ENCODE results near the gene SRSF7. TPM values are rescaled to one million over a fixed set of nuclear protein-coding genes. Genes with fewer than 3 reads are reported as not detected.
"Not testable (repeated sequence)": the region's sequence is repeated elsewhere in the genome, so short reads cannot be mapped to it uniquely, and the experiment has no call there.

SRSF7 gene
- total RNA-seq, 1 donor from 2014 or later, result 99.7 TPM

DNA sequence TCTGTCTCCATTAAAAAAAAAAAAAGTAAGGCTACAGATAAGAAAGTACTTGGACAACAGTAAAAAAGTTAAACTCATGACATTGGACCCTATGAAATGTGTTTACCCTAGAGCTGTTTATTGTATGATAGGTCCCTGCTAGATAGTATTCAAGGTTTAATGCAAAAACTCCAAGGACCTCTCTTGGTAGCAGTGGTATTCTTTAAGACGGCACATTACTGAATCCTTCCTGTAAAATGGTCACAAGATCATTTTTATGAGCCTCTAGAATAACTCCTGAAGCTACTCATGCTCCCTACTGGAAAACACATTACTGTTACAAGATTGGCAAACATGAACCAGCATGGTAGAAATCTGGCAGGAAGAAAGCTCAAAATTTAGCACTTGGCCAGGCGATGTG is 46.5 kb downstream of the SRSF7 start:
- ATAC-seq (no peak), DNase-seq (no peak)
- intact Hi-C loops (cut with DNase I), result no loop called here
- Histone ChIP-seq H3K27ac (no peak overlapping the region), H3K27me3 (ENCODE audit: low read depth) (no peaks in the 10 kb centered on the region), H3K36me3 (no peaks in the 10 kb centered on the region), H3K4me1 (no peaks in the 10 kb centered on the region), H3K4me3 (no peak overlapping the region), H3K9me3 (no peaks in the 10 kb centered on the region)
- TF ChIP-seq, protein P1, sequence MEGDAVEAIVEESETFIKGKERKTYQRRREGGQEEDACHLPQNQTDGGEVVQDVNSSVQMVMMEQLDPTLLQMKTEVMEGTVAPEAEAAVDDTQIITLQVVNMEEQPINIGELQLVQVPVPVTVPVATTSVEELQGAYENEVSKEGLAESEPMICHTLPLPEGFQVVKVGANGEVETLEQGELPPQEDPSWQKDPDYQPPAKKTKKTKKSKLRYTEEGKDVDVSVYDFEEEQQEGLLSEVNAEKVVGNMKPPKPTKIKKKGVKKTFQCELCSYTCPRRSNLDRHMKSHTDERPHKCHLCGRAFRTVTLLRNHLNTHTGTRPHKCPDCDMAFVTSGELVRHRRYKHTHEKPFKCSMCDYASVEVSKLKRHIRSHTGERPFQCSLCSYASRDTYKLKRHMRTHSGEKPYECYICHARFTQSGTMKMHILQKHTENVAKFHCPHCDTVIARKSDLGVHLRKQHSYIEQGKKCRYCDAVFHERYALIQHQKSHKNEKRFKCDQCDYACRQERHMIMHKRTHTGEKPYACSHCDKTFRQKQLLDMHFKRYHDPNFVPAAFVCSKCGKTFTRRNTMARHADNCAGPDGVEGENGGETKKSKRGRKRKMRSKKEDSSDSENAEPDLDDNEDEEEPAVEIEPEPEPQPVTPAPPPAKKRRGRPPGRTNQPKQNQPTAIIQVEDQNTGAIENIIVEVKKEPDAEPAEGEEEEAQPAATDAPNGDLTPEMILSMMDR (IDR thresholded peaks at IDR 0.05), result no peak

DNA sequence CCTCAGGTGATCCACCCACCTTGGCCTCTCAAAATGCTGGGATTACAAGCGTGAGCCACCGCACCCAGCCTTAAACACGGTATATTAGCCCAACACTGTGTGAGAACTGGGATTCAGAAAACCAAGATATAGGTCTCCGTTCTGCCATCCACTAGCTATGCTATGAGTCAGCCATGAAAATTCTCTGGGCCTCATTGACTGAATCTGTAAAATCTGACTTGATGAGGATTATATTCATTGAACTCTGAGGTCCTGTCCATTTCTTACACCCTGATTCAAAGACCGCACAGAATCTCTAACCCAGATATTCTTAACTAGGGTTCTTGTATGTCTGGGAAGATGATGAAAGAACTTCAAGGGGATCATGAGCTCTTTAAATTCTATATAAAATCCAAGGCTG is 47.8 kb downstream of the SRSF7 start:
- H3K4me1 ChIP-seq; DNase-seq; ATAC-seq; H3K36me3 ChIP-seq; H3K9me3 ChIP-seq; H3K4me3 ChIP-seq; H3K27me3 ChIP-seq (ENCODE audit: low read depth); H3K27ac ChIP-seq; intact Hi-C loops (cut with DNase I): not testable (repeated sequence)

DNA sequence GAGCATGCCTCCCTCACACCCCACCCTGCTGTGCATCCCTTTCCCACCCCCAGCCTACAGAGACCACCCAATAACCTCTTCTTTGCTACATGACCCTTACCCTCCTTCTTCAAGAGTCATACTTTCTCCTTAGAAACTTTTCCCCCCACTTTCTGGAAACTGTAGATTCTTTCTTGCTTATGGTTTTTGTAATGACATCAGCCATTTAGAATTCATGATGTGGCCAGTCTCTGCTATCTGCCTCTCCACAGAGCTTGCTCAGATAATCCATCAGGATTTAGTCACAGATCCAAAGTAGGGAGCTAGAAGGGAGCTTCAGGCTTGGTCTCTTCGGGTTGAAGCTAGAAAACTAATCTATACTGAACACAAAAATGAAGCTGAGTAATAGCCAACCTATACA is 48.7 kb downstream of the SRSF7 start:
- no peaks in the 10 kb centered on the region for H3K9me3 ChIP-seq
- DNase-seq (no peak), ATAC-seq (no peak)
- TF ChIP-seq, protein P1 (IDR thresholded peaks at IDR 0.05), result no peak
- no peak overlapping the region for H3K27ac ChIP-seq
- no peaks in the 10 kb centered on the region for H3K36me3 ChIP-seq
- no peaks in the 10 kb centered on the region for H3K4me1 ChIP-seq
- no peaks in the 10 kb centered on the region for H3K27me3 ChIP-seq (ENCODE audit: low read depth)
- no peak overlapping the region for H3K4me3 ChIP-seq
- intact Hi-C loops (cut with DNase I), result no loop called here

DNA sequence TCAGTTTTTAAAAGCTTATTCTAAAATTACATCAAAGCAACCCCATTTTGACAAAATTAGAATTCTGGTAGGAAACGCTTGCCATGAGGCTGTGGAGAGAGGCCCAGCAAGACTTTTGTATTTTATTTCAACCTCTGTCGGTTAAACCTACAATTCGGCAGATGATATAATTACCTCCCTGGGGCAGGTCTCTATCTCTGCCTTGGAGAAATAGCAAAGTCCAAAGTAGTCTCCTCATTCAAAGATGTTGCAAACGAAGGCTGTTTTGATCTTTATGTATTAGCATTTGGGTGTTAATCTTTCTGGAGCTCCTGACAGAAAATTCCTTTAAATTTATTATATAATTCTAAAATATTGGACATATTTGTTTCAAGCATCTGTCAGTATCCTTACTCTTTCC is 49.6 kb downstream of the SRSF7 start:
- no peaks in the 10 kb centered on the region for H3K27me3 ChIP-seq (ENCODE audit: low read depth)
- TF ChIP-seq, protein P1 (IDR thresholded peaks at IDR 0.05), result no peak
- no peak overlapping the region for H3K4me3 ChIP-seq
- intact Hi-C loops (cut with DNase I), result no loop called here
- no peaks in the 10 kb centered on the region for H3K36me3 ChIP-seq
- H3K4me1 ChIP-seq, result no peaks in the 10 kb centered on the region
- no peaks in the 10 kb centered on the region for H3K9me3 ChIP-seq
- DNase-seq (no peak), ATAC-seq (no peak)
- no peak overlapping the region for H3K27ac ChIP-seq

DNA sequence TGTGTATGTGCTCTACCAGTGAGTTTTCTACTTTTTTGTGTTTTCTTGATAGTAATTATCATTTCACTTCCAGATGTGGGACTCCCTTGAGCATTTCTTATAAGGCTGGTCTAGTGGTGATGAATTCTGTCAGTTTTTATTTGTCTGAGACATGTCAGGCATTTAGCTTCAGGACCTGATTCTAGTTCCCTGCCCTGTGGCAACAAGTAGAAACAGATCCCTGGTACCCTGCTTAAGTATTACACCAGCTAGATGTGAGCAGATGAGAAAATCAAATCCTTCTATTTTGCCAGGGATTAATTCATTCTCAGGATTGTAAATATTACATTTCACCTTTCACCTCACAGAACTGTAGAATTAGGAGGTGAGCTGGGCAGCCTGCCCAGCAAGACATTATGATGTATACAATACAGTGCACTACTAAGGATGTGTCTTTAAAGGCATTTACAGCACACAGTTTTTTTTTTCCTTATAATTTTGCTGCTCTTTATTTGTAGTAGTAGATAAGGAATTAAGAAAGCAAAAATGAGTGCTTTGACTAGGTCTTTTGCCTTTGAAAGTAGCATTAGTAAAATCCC is 50.2 kb downstream of the SRSF7 start:
- H3K27me3 ChIP-seq (ENCODE audit: low read depth), result no peaks in the 10 kb centered on the region
- H3K9me3 ChIP-seq, result no peaks in the 10 kb centered on the region
- H3K27ac ChIP-seq, result no peak overlapping the region
- no peaks in the 10 kb centered on the region for H3K4me1 ChIP-seq
- intact Hi-C loops (cut with DNase I), result no loop called here
- TF ChIP-seq, protein P1 (IDR thresholded peaks at IDR 0.05), result no peak
- H3K4me3 ChIP-seq, result no peak overlapping the region
- DNase-seq (no peak), ATAC-seq (no peak)
- H3K36me3 ChIP-seq, result no peaks in the 10 kb centered on the region

DNA sequence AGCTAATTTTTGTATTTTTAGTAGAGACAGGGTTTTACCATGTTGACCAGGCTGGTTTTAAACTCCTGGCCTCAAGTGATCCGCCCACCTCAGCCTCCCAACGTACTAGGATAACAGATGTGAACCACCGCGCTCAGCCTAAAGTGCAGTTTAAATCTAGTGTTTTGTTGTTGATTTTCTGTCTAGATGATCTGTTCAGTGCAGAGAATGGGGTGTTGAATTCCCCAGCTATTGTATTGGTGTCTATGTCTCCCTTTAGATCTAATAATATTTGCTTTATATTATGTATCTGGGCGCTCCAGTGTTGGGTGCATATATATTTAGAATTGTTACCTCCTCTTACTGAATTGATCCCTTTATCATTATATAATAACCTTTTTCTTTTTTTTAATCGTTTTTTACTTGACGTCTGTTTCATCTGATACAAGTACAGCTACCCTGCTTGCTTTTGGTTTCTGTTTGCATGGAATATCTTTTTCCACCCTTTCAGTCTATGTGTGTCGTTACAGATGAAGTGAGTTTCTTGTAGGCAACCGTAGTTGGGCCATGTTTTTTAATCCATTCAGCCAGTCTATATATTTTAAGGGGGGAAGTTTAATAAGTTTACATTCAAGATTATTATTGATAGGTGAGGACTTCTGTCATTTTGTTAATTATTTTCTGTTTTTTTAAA is 50.9 kb downstream of the SRSF7 start:
- no peak for ATAC-seq

More for the DNA sequence above, 50.9 kb downstream of the SRSF7 start:
- Histone ChIP-seq H3K36me3 (no peaks in the 10 kb centered on the region), H3K27me3 (ENCODE audit: low read depth) (no peaks in the 10 kb centered on the region), H3K4me1 (no peaks in the 10 kb centered on the region), H3K9me3 (no peaks in the 10 kb centered on the region), H3K27ac (no peak overlapping the region), H3K4me3 (no peak overlapping the region)
- TF ChIP-seq, protein P1 (IDR thresholded peaks at IDR 0.05), result no peak
- intact Hi-C loops (cut with DNase I), result no loop called here
- DNase-seq, result no peak
